ENCODE results near the gene GYS2.
"Not testable (repeated sequence)": the region's sequence is repeated elsewhere in the genome, so short reads cannot be mapped to it uniquely, and the experiment has no call there.

GYS2 gene

GRCh38 chr12:21604245-21605101 lies at the start of gene GYS2:
TSS of gene GYS2 (minus strand) at chr12:21604847. CDS start at chr12:21604592, 255 bp downstream.
- DNase-seq, result no peak

GRCh38 chr12:21651821-21652220 lies 47.2 kb upstream of the GYS2 start:
- DNase-seq, result no peak

GRCh38 chr12:21650997-21651396 lies 46.4 kb upstream of the GYS2 start:
- DNase-seq, result no peak

GRCh38 chr12:21649034-21649433 lies 44.4 kb upstream of the GYS2 start:
- no peak for DNase-seq

- DNase-seq, result no peak
These were observed 43.7 kb upstream of the GYS2 start for GRCh38 chr12:21648378-21648777.

GRCh38 chr12:21647179-21647578 lies 42.5 kb upstream of the GYS2 start:
- no peak for DNase-seq

GRCh38 chr12:21645041-21645500 lies 40.4 kb upstream of the GYS2 start:
- not testable (repeated sequence) for DNase-seq

GRCh38 chr12:21644516-21644915 lies 39.9 kb upstream of the GYS2 start:
- DNase-seq, result no peak

GRCh38 chr12:21643758-21644157 lies 39.1 kb upstream of the GYS2 start:
- no peak for DNase-seq

GRCh38 chr12:21642707-21643389 lies 38.2 kb upstream of the GYS2 start:
- no peak for DNase-seq

GRCh38 chr12:21638054-21638891 lies 33.6 kb upstream of the GYS2 start:
- no peak for DNase-seq

GRCh38 chr12:21634245-21634644 lies 29.6 kb upstream of the GYS2 start:
- DNase-seq, result no peak

GRCh38 chr12:21631367-21631766 lies 26.7 kb upstream of the GYS2 start:
- DNase-seq, result no peak

- no peak for DNase-seq
These were observed 23.3 kb upstream of the GYS2 start for GRCh38 chr12:21627924-21628323.

GRCh38 chr12:21618566-21618965 lies 13.9 kb upstream of the GYS2 start:
- DNase-seq, result no peak

GRCh38 chr12:21617030-21617429 lies 12.4 kb upstream of the GYS2 start:
- no peak for DNase-seq

GRCh38 chr12:21615431-21615830 lies 10.8 kb upstream of the GYS2 start:
- peak; percentile 11 for DNase-seq

- DNase-seq, result no peak
These were observed 9.9 kb upstream of the GYS2 start for GRCh38 chr12:21614506-21614905.

- no peak for DNase-seq
These were observed 9.3 kb upstream of the GYS2 start for GRCh38 chr12:21613931-21614330.

GRCh38 chr12:21608196-21608595 lies 3.5 kb upstream of the GYS2 start:
- no peak for DNase-seq

GRCh38 chr12:21607701-21608100 lies 3.1 kb upstream of the GYS2 start:
- DNase-seq, result no peak

- DNase-seq, result no peak
These were observed 1.5 kb upstream of the GYS2 start for GRCh38 chr12:21606175-21606574.

GRCh38 chr12:21602774-21603173 lies 1.9 kb downstream of the GYS2 start:
- DNase-seq, result no peak
